Stimulated activated CD4-positive, alpha-beta T cell treated with anti-CD3 and anti-CD28 coated beads, Interleukin-15, amount 100 ng/mL, for 24 hours (primary cell): ENCODE data around the gene TIAM1.

Experiments
- DNase-seq: peaks from one replicate; pipeline ENCODE4 v3.0.0-alpha.2; 2020

The TIAM1 gene, protein sequence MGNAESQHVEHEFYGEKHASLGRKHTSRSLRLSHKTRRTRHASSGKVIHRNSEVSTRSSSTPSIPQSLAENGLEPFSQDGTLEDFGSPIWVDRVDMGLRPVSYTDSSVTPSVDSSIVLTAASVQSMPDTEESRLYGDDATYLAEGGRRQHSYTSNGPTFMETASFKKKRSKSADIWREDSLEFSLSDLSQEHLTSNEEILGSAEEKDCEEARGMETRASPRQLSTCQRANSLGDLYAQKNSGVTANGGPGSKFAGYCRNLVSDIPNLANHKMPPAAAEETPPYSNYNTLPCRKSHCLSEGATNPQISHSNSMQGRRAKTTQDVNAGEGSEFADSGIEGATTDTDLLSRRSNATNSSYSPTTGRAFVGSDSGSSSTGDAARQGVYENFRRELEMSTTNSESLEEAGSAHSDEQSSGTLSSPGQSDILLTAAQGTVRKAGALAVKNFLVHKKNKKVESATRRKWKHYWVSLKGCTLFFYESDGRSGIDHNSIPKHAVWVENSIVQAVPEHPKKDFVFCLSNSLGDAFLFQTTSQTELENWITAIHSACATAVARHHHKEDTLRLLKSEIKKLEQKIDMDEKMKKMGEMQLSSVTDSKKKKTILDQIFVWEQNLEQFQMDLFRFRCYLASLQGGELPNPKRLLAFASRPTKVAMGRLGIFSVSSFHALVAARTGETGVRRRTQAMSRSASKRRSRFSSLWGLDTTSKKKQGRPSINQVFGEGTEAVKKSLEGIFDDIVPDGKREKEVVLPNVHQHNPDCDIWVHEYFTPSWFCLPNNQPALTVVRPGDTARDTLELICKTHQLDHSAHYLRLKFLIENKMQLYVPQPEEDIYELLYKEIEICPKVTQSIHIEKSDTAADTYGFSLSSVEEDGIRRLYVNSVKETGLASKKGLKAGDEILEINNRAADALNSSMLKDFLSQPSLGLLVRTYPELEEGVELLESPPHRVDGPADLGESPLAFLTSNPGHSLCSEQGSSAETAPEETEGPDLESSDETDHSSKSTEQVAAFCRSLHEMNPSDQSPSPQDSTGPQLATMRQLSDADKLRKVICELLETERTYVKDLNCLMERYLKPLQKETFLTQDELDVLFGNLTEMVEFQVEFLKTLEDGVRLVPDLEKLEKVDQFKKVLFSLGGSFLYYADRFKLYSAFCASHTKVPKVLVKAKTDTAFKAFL (N-terminal part only)

GRCh38 chr21:31343680-31344480 is at the start of gene TIAM1:
Gene TIAM1 (minus strand): TSS chr21:31344261. CDS start chr21:31266972, 77,289 bp downstream.
- peak; percentile 62 for DNase-seq

DNA sequence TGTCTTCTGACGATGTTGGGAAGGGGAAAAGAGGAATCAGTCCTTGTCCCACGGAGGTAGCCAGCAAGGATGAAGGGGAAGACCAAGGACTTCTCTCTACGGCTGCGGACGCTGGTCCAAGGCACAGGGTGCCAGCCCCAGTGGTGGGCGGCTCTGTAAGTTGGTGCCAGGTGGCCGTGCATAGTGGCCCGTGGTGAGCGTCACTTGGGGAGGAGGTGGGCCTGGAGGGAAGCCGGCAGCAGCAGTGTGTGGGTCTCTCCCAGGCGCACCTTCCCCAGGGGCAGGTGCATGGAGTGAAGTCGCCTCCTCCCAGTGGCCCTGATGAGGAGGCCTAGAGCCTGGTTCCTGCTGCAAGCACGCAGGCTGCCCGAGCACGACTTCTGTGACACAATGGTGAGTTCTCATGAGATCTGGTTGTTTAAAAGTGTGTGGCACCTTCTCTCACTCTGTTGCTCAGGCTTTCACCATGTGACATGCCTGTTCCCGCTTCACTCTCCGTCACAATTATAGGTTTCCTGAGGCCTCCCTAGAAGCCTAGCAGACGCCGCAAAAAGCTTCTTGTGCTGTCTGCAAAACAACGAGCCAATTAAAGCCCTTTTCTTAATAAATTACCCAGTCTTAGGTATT is 43.6 kb upstream of the TIAM1 start:
- DNase-seq = no peak

GRCh38 chr21:31386006-31386405 is 41.9 kb upstream of the TIAM1 start:
- no peak for DNase-seq

GRCh38 chr21:31383770-31384169 is 39.7 kb upstream of the TIAM1 start:
- DNase-seq = no peak

DNA sequence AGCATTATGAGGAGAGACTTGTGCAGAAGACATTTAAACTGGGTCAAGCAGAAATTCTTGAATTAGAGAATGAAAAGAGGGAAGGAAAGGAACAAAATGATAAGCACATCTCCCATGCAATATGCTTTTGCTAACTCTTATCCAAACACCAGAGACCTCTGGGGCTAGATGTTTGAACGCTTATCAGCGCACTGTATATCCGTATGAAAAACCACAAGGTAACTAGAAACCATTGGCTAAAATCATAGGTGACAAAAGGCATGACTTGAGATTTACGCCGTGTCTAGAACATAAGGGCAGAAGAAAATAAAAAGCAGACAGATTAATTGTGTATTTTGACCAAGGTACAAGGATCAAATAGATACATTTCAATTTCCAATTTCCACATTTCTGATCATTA is 38.0 kb upstream of the TIAM1 start:
- DNase-seq = no peak

DNA sequence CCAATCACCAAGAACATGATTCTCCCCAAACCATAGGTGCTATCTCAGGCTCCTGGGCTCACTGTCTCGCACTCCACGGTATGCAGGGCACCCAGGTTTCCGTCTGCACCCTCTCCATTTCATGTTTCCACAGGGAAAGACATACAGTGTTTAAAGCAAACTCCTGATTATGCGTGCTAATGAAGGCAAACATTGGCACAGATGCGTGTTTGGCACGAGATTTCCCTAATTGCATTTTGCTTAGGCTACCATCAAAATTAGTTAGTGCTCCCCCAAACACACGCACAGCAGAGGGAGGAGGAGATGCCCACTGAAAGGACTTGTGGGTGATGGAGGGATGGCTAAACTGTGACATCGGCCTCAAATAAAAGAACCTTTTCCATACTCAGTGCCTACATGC is 32.2 kb upstream of the TIAM1 start:
- DNase-seq = no peak

DNA sequence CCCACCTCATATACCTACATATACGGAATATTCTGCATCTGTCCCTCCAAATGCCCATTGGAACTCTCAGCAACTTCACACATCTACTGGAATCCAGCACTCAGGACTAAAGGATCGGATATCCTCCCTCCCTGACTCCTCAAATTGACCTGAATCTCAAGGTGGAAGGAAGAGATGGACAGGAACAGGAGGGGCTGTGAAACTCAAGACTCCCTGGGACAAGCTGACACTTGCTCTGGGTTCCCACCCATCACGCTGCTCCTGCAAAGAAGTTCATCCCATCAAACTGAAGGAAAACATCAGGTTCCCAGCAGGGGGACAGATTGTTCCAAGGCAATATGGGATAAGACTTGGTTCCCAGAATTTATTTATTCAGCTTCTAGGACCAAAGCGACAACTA is 30.3 kb upstream of the TIAM1 start:
- no peak for DNase-seq

GRCh38 chr21:31372471-31372765 is 28.4 kb upstream of the TIAM1 start:
- no peak for DNase-seq

DNA sequence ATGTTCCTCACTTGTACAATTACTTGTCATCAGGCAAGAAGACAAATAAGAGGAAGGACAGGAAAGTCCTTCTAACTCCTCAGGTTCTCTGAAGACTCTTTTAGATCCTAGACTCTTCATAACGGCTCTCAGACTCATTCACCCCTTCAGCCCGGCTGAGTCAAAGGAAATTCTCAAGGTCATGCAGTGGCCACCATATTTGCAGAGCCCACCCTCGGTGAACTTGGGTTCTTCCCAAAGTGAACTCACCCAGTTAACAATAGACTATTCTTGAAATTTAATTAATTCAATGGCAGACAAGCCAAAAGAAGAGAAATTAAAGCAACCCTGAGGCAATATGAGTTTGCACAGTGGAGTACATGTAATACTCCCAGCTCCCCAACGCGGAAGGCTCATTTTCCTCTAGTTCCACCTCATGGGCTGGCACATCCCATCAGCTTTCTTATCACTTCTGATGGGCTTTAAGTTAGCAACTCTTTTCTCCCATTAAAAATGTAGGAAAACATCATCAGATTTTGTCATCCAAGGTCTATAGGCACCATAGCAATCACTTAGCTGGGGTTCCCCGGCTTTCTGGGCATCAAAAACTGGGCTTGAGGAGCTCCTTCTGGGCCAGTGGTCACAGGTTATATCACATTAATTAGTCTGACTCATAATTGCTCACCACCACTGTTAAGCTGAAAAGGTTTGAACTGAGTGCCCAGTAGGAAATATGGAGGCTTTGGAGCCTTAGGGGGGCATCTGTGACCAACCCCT is 27.8 kb upstream of the TIAM1 start:
- DNase-seq = no peak

- no peak for DNase-seq
Observed at GRCh38 chr21:31370893-31371544, 27.0 kb upstream of the TIAM1 start.

DNA sequence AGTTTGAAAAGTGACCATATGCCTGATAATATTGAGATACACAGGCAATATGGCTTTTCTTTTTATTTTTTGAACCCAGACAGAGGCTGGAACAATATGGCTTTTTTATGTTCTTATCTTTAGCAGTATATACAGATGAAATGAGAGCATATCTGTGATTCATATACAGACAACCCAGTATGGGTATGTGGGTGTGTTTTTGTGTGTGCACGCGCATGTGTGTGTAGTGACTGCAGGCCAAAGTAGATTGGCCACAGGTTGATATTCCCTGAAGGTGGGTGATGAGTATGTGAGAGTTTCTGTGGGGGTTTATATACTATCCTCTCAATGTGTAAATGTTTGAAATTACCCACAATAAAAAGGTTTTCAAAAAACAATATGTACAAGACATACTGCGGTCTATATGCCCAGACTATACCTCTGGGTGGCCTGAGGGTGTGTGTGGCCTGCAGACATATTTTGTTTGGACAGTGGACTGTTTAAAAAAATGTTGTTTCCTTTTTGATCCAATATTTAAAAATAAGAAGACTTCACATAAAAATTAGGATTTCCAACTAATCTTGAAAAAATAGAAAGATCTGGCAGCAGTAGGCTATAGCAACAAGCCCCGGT is 26.3 kb upstream of the TIAM1 start:
- no peak for DNase-seq

- no peak for DNase-seq
Observed at GRCh38 chr21:31368361-31368760, 24.3 kb upstream of the TIAM1 start.

- no peak for DNase-seq
Observed at GRCh38 chr21:31367801-31368200, 23.7 kb upstream of the TIAM1 start.

DNA sequence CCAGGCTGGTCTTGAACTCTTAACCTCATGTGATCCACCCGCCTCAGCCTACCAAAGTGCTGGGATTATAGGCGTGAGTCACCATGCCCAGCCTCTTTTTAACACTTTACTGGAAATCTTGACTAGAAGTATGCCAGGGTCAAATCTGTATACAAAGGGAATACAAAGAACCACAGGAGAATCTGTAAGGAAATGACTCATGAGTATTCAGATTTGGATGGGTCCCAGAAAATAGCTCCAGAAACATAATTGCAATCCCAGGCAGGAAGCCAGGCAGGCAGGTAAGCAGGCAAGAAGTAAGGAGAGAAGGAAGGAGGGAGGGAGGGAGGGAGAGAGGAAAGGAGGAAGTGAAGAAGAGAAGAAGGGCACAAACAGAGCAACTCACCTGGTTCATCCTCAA is 22.8 kb upstream of the TIAM1 start:
- DNase-seq = no peak

DNA sequence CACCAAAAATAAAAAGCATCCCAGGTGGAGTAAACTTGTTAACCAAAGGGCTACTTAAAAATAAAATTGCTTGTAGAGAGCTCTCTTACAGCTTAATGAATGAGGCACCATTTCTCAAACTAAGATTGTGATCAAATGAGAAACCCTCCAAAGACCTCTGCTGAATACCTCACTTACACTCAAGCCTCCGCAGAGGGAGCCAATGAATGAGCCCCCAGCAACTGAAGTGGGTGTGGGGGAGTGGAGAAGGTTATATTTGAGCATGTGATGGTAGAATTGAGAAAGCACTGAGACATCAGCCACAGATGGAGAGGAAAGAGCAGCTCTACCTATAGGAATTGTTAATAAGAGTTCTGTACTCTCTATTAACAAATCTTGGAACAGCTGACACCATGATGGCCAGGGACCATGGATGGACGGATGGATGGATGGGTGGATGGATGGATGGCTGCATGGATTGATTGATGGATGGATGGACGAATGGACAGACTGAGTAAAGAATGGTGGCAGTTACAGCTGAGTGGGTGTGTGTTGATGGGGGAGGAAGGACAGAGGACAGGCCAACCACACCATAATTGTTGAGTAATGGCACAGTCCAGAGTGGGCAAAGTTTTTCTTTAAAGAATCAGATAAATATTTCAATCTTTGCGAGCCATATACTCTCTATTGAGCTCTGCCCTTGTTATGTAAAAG is 20.3 kb upstream of the TIAM1 start:
- DNase-seq = no peak

GRCh38 chr21:31363720-31364119 is 19.7 kb upstream of the TIAM1 start:
- peak; percentile 21 for DNase-seq

DNA sequence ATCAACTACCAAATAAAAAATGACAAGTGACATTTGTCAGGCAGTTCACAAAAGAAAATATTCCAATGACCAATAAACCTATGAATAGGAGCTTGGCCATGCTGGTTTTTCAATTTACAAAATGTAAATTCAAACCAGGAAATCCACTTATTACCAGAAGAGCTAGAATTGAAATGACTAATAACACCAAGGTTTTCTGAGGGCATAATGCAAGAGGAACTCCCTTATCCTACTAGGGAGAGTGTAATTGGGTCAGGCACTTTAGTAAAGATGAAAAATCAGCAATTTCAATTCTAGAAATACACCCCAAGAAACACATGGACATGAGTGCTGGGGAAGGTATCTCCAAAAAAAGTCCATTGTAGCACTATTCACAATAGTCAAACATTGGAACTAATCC is 16.7 kb upstream of the TIAM1 start:
- DNase-seq = no peak

GRCh38 chr21:31358158-31358557 is 14.1 kb upstream of the TIAM1 start:
- no peak for DNase-seq

DNA sequence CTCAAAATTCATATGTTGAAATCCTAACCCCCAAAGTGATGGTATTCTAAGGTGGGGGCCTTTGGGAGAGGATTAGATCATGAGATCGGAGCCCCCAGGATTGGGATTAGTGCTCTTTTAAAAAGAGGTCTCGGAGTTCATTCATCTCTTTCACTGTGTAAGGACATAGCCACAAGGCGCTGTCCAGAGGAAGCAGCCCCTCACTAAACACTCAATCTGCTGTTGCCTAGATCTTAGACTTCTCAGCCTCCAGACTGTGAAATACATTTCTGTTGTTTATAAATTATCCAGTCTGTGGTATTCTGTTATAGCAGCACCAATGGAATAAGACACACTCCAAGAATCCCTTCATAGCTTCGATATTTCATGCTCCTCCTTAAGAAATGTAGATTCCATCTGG is 12.4 kb upstream of the TIAM1 start:
- DNase-seq = no peak
